ENCODE data around the gene TBL2. TPM values are rescaled to one million over a fixed set of nuclear protein-coding genes. Genes with fewer than 3 reads are reported as not detected.

Gene TBL2
- total RNA-seq, 1 experiment from 2014 or later, result 32.3 TPM

DNA sequence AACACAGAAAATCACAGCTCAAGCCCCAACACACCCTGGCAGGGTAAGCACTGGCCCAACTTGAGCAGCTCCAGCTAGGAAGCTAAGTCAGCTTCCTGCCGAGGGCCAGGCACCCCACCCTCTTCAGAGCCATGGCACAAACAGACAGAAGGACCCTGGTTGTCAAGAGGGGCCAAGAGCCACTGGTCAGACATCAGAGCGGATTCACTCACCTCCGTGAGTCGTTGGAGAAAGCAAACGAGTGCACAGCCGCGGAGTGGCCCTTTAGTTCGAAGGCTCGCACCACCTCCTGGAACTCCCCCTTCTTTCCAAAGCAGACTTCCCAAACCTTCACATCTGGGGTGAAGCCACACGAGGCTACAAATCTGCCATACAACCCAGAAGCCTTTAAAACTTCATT is 7.4 kb downstream of the TBL2 start:
- TF ChIP-seq, protein P1, sequence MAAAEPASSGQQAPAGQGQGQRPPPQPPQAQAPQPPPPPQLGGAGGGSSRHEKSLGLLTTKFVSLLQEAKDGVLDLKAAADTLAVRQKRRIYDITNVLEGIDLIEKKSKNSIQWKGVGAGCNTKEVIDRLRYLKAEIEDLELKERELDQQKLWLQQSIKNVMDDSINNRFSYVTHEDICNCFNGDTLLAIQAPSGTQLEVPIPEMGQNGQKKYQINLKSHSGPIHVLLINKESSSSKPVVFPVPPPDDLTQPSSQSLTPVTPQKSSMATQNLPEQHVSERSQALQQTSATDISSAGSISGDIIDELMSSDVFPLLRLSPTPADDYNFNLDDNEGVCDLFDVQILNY (CRISPR knock-in tag; IDR thresholded peaks at IDR 0.05), result no peak
- no peak for TF ChIP-seq ZMAT4 (CRISPR knock-in tag; IDR thresholded peaks at IDR 0.05)
- TF ChIP-seq CREB1 (CRISPR knock-in tag; IDR thresholded peaks at IDR 0.05), result no peak
- TF ChIP-seq FOXJ3 (CRISPR knock-in tag; IDR thresholded peaks at IDR 0.05; ENCODE audit: borderline replicate concordance), result no peak
- TF ChIP-seq, protein P2, sequence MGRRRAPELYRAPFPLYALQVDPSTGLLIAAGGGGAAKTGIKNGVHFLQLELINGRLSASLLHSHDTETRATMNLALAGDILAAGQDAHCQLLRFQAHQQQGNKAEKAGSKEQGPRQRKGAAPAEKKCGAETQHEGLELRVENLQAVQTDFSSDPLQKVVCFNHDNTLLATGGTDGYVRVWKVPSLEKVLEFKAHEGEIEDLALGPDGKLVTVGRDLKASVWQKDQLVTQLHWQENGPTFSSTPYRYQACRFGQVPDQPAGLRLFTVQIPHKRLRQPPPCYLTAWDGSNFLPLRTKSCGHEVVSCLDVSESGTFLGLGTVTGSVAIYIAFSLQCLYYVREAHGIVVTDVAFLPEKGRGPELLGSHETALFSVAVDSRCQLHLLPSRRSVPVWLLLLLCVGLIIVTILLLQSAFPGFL (CRISPR knock-in tag; IDR thresholded peaks at IDR 0.05; ENCODE audit: borderline replicate concordance), result no peak
- TF ChIP-seq, protein P3, sequence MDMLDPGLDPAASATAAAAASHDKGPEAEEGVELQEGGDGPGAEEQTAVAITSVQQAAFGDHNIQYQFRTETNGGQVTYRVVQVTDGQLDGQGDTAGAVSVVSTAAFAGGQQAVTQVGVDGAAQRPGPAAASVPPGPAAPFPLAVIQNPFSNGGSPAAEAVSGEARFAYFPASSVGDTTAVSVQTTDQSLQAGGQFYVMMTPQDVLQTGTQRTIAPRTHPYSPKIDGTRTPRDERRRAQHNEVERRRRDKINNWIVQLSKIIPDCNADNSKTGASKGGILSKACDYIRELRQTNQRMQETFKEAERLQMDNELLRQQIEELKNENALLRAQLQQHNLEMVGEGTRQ (CRISPR knock-in tag; IDR thresholded peaks at IDR 0.05), result no peak
- TF ChIP-seq, protein P4, sequence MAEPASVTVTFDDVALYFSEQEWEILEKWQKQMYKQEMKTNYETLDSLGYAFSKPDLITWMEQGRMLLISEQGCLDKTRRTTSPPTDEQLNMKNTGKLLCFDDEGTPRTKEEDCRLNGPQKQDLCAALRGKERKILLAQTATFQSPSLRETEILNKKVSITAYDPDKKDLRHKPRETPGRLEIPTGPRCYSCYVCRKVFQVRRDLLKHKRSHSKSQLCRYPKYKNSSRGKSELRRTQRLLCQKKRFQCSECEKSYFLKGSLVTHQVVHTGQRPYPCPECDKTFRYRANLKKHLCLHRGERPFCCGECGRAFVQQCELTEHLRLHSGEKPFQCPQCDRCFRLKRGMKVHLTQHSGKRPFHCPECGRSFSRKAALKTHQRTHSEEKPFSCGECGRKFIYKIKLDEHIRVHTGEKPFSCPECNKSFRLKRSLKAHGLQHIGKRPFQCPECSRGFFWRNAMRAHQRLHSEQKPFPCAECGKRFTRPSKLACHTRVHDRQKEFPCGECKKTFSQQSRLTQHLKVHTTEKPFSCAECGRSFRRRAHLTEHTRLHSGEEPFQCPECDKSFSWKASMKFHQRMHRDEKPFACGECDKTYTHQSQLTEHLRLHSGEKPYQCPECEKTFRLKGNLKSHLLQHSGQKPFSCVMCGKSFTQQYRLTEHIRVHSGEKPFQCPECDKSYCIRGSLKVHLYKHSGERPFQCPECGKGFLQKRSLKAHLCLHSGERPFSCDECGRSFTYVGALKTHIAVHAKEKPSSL (CRISPR knock-in tag; conservative IDR thresholded peaks at IDR 0.05), result no peak
- TF ChIP-seq FOXP1 (CRISPR knock-in tag; IDR thresholded peaks at IDR 0.05; ENCODE audit: borderline replicate concordance), result no peak
- TF ChIP-seq, protein P5, sequence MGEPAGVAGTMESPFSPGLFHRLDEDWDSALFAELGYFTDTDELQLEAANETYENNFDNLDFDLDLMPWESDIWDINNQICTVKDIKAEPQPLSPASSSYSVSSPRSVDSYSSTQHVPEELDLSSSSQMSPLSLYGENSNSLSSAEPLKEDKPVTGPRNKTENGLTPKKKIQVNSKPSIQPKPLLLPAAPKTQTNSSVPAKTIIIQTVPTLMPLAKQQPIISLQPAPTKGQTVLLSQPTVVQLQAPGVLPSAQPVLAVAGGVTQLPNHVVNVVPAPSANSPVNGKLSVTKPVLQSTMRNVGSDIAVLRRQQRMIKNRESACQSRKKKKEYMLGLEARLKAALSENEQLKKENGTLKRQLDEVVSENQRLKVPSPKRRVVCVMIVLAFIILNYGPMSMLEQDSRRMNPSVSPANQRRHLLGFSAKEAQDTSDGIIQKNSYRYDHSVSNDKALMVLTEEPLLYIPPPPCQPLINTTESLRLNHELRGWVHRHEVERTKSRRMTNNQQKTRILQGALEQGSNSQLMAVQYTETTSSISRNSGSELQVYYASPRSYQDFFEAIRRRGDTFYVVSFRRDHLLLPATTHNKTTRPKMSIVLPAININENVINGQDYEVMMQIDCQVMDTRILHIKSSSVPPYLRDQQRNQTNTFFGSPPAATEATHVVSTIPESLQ (CRISPR knock-in tag; IDR thresholded peaks at IDR 0.05), result no peak
- no peak for TF ChIP-seq CREM (CRISPR knock-in tag; IDR thresholded peaks at IDR 0.05)
- TF ChIP-seq MAX (CRISPR knock-in tag; IDR thresholded peaks at IDR 0.05), result no peak
- no peak for TF ChIP-seq TP53 (CRISPR knock-in tag; IDR thresholded peaks at IDR 0.05)
- TF ChIP-seq ARID4B (CRISPR knock-in tag; IDR thresholded peaks at IDR 0.05; ENCODE audit: borderline replicate concordance), result no peak
- TF ChIP-seq, protein P6, sequence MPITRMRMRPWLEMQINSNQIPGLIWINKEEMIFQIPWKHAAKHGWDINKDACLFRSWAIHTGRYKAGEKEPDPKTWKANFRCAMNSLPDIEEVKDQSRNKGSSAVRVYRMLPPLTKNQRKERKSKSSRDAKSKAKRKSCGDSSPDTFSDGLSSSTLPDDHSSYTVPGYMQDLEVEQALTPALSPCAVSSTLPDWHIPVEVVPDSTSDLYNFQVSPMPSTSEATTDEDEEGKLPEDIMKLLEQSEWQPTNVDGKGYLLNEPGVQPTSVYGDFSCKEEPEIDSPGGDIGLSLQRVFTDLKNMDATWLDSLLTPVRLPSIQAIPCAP (CRISPR knock-in tag; IDR thresholded peaks at IDR 0.05), result no peak
- Mint-ChIP-seq H3K4me1 (no peaks in the 10 kb centered on the region), H3K27ac (no peak overlapping the region), H3K9me3 (no peaks in the 10 kb centered on the region), H3K4me3 (no peak overlapping the region), H3K27me3 (ENCODE audit: low read depth) (no peaks in the 10 kb centered on the region), H3K36me3 (peaks cover 48% of the 10 kb centered on the region)
- ChIA-PET POLR2A (no interaction called here), CTCF (no interaction called here)
- DNase-seq (ENCODE audit: low spot score) (no peak), ATAC-seq (no peak)
